Testis (tissue), 3 donors: ENCODE measurements around the gene ELMOD2. TPM values are rescaled to one million over a fixed set of nuclear protein-coding genes. Genes with fewer than 3 reads are reported as not detected.
A peak's percentile ranks its signal among the peaks of the same experiment; 100 is the strongest.

Source experiments
- DNase-seq: peaks from one replicate; pipeline ENCODE4 v3.0.0-alpha.2; 2019
- H3K27ac ChIP-seq, 2 donors: fragments of 200-600 bp; sonication (generic); one replicate each; pipeline ENCODE4 v1.5.1; 2019
- H3K27me3 ChIP-seq: fragments of 200-600 bp; sonication (generic); one replicate; pipeline ENCODE4 v1.5.1; 2019
- H3K36me3 ChIP-seq: fragments of 200-600 bp; sonication (generic); one replicate; pipeline ENCODE4 v1.5.1; 2017; ENCODE audit warnings: low read depth; ENCODE audit errors: missing control alignments
- H3K4me1 ChIP-seq: fragments of 200-600 bp; sonication (generic); one replicate; pipeline ENCODE4 v1.5.1; 2019
- H3K4me3 ChIP-seq, 2 donors: fragments of 200-600 bp; sonication (generic); one replicate each; pipeline ENCODE4 v1.5.1; 2017 to 2019
- H3K9me3 ChIP-seq: fragments of 200-600 bp; sonication (generic); one replicate; pipeline ENCODE4 v1.5.1; 2017
- CTCF ChIP-seq, 3 experiments: fragments of 450-650 bp in 2 of 3; fragments of 200-600 bp in 1 of 3; sonication (generic) in 1 of 3; IDR thresholded peaks; one replicate each; pipeline ENCODE4 v1.5.1; 2016 to 2019; ENCODE audit warnings: antibody characterized with exemption in 3 of 3, mild to moderate bottlenecking in 2 of 3, moderate library complexity in 1 of 3
- POLR2A ChIP-seq: fragments of 450-650 bp; IDR thresholded peaks from one replicate; pipeline ENCODE4 v1.6.1; 2017; ENCODE audit warnings: antibody characterized with exemption, mild to moderate bottlenecking, moderate library complexity
- WGBS, 2 donors: methylation state at CpG; one replicate each; pipeline ENCODE4 v1.1.5; 2018; 5-methylcytosine and 5-hydroxymethylcytosine counted together
- intact Hi-C: fragments of 100-400 bp; cut with DNase I; formaldehyde crosslinking; loops from one replicate; pipeline ENCODE4 v1.15.1; 2023; ENCODE audit warnings: low total_unique reads
- polyA plus RNA-seq: library from polyadenylated mRNA; stranded (reverse); fragments of 350-450 nt; fragmentation: Illumina TruSeq; extraction: RNeasy Lipid Tissue Mini Kit (QIAGEN cat#74804); gene quantifications from one replicate; pipeline ENCODE4 v1.2.3, GENCODE V29; 2014; ENCODE audit warnings: low read depth, low replicate concordance; ENCODE audit not compliant: insufficient read depth
- total RNA-seq, 2 donors: library from RNA; depleted of rRNA; stranded (reverse); fragments of >200 nt; gene quantifications; one replicate each; pipeline ENCODE4 v1.2.3, GENCODE V29; 2016

Gene ELMOD2
- total and polyA plus RNA-seq, 3 donors from 2014 or later, result 13.5 to 42.2 (median 23.0) TPM

- WGBS, 2 donors, result 6 to 10% methylated on average over 23 to 27 of the region's 27 CpGs
- H3K27ac ChIP-seq, result no peak overlapping the region
- no peak overlapping the region for H3K4me3 ChIP-seq
- DNase-seq, result no peak
- H3K9me3 ChIP-seq, result no peaks in the 10 kb centered on the region
- intact Hi-C loops, result no loop called here
- no peaks in the 10 kb centered on the region for H3K27me3 ChIP-seq
- TF ChIP-seq CTCF (IDR thresholded peaks at IDR 0.05) (no peak), POLR2A (no peak)
- H3K4me1 ChIP-seq, result no peaks in the 10 kb centered on the region
- no peaks in the 10 kb centered on the region for H3K36me3 ChIP-seq
Observed at GRCh38 chr4:140579278-140579677, 55.3 kb downstream of the ELMOD2 start.

GRCh38 chr4:140581078-140581477 is 57.1 kb downstream of the ELMOD2 start:
- Histone ChIP-seq H3K27ac (no peak overlapping the region), H3K4me3 (no peak overlapping the region), H3K27me3 (no peaks in the 10 kb centered on the region), H3K36me3 (no peaks in the 10 kb centered on the region), H3K4me1 (no peaks in the 10 kb centered on the region), H3K9me3 (no peaks in the 10 kb centered on the region)
- no peak for DNase-seq
- 52 to 55% methylated on average over 3 of the region's 3 CpGs for WGBS, 2 donors
- intact Hi-C loops, result no loop called here
- TF ChIP-seq POLR2A (no peak), CTCF (IDR thresholded peaks at IDR 0.05) (no peak)

GRCh38 chr4:140584439-140584838 is 60.5 kb downstream of the ELMOD2 start:
- Histone ChIP-seq H3K4me1 (no peaks in the 10 kb centered on the region), H3K27me3 (no peaks in the 10 kb centered on the region), H3K27ac (no peak overlapping the region), H3K36me3 (no peaks in the 10 kb centered on the region), H3K4me3 (no peak overlapping the region), H3K9me3 (no peaks in the 10 kb centered on the region)
- DNase-seq, result no peak
- intact Hi-C loops, result no loop called here
- WGBS, 2 donors, result 70 to 84% methylated on average over 1 of the region's 1 CpG
- TF ChIP-seq POLR2A (no peak), CTCF (IDR thresholded peaks at IDR 0.05) (no peak)

GRCh38 chr4:140595065-140595464 is 71.1 kb downstream of the ELMOD2 start:
- intact Hi-C loops, result no loop called here
- TF ChIP-seq POLR2A (no peak), CTCF (IDR thresholded peaks at IDR 0.05) (peak in 2 of 3 experiments; percentile 8 to 39)

GRCh38 chr4:140600408-140600807 is 76.4 kb downstream of the ELMOD2 start:
- no peaks in the 10 kb centered on the region for H3K9me3 ChIP-seq
- no peak overlapping the region for H3K4me3 ChIP-seq
- H3K27me3 ChIP-seq, result no peaks in the 10 kb centered on the region
- TF ChIP-seq POLR2A, result no peak
- no peak for TF ChIP-seq CTCF (IDR thresholded peaks at IDR 0.05)
- intact Hi-C loops, result no loop called here
- no peaks in the 10 kb centered on the region for H3K4me1 ChIP-seq
- no peaks in the 10 kb centered on the region for H3K36me3 ChIP-seq
- WGBS, 2 donors, result 86 to 88% methylated on average over 4 to 8 of the region's 8 CpGs
- H3K27ac ChIP-seq, result no peak overlapping the region
- DNase-seq, result no peak

More at GRCh38 chr4:140595065-140595464, 71.1 kb downstream of the ELMOD2 start:
- Histone ChIP-seq H3K27ac (no peak overlapping the region), H3K4me1 (no peaks in the 10 kb centered on the region), H3K36me3 (no peaks in the 10 kb centered on the region), H3K4me3 (no peak overlapping the region), H3K27me3 (no peaks in the 10 kb centered on the region), H3K9me3 (no peaks in the 10 kb centered on the region)
- peak; percentile 20 for DNase-seq
- WGBS, 2 donors, result 59 to 64% methylated on average over 1 of the region's 1 CpG
